GM19193 (cell line): ENCODE measurements around the gene UCN2.

Experiments used
- POLR2A ChIP-seq: IDR thresholded peaks from 4 replicates; pipeline ENCODE4 v1.6.1; 2011; ENCODE audit not compliant: insufficient read depth, insufficient read length; ENCODE audit errors: extremely low read depth

UCN2 gene

DNA sequence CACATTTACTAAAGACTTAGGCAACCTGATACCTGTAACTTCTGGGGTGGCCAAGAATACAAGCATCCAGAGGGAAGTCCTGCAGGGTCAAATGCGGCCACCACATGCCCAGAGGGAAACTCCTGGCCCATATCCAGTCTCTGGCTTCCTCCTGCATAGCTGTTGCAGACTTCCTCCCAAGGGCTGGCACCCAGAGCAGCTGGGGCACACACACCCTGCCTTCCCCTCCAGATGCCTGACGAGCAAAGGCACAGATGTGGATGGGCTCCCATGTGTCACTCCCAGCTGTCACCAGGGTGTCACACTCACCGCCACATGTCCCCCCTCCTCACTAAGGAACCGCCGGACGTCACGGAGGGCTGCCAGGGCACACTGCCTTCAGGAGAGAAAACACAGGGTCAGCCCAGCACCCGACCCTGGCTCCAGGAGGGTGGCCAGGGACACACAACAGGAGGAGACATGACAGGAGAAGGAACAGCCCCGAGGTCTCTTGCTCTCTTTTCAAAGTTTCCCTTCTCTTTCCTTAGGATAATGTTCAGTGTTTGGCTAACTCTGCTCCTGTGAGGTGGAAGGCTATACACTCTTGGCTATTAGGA lies 20.2 kb downstream of the UCN2 start:
- TF ChIP-seq POLR2A = no peak

GRCh38 chr3:48538451-48538850 lies 25.1 kb downstream of the UCN2 start:
- no peak for TF ChIP-seq POLR2A

DNA sequence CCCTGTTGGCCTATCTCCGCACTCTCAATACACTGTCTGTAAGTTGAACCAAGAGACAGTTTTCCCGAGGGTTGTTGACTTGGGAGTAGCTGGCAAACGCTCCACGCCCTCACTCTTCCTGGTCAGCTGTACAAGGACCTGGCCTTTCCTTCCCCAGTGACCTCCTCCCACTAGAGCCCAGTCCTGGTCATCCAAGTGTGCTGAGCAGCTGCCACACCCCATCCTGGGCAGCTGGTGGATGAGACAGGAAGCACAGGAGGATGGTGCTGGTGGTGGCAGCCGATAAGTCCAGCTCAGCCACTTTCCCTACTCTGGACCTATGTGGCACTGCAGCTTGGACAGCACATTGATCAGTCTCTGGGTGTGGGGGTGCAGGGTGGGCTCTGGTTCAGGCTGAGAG lies 26.8 kb downstream of the UCN2 start:
- no peak for TF ChIP-seq POLR2A

DNA sequence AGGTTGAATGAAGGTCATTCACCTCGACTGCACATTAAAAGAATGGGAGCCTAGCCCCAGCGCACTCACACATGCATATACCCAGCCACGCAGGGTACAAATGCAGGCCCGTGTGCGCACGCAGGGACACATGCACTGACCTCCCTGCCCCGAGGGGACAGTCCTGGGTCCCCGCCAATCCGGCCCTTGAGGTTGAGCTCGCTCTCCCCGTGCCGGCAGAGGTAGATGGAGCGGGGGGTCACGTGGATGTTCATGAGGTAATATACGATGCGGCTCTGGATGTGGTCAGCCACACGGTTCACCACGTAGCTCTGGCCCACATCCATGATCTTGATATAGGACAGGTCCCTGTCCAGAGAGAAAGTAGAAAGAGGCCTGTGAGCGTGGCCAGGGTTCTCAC lies 27.5 kb downstream of the UCN2 start:
- TF ChIP-seq POLR2A = no peak

GRCh38 chr3:48535578-48535977 lies 28.0 kb downstream of the UCN2 start:
- no peak for TF ChIP-seq POLR2A

GRCh38 chr3:48532977-48533337 lies 30.6 kb downstream of the UCN2 start:
- no peak for TF ChIP-seq POLR2A

DNA sequence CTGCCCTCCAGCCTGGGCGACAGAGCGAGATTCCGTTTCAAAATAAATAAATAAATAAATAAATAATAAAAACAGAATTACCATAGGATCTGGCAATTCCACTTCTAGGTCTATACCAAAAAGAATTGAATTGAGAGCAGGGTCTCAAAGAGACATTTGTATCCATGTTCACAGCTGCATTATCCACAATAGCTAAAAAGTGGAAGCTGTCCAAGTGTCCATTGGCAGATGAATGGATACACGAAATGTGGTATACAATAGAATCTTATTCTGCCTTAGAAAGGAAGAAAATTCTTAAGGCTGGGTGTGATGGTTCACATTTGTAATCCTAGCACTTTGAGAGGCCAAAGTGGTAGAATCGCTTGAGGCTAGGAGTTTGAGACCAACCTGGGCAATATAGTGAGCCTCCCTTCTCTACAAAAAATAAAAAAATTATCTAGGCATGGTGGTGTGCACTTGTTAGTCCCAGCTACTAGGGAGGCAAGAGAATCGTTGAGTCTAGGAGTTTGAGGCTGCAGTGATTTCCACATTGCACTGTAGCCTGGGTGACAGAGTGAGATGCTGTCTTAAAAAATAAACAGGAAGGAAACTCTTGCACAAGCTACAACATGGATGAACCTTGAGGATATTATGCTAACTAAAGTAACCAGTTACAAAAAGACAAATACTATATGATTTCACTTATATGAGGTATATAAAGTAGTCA lies 31.2 kb downstream of the UCN2 start:
- TF ChIP-seq POLR2A = no peak

GRCh38 chr3:48528754-48529153 lies 34.8 kb downstream of the UCN2 start:
- no peak for TF ChIP-seq POLR2A

DNA sequence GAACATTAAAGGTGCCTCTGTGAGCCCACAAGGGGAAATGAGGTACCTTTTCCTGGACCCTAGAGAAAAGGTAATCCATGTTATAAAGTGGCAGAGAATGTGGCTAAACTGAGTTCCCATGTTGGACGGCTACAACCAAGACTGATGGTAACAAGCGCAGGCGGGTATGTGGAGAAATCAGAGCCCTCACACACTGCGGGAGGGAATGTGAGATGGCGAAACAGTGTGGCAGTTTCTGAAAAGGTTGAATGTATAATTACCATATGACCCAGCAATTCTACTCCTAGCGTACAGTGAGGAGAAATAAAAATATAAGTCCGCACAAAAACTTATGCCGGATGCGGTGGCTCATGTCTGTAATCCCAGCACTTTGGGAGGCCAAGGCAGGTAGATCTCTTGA lies 35.5 kb downstream of the UCN2 start:
- TF ChIP-seq POLR2A = no peak

GRCh38 chr3:48524970-48525369 lies 38.6 kb downstream of the UCN2 start:
- TF ChIP-seq POLR2A = no peak

DNA sequence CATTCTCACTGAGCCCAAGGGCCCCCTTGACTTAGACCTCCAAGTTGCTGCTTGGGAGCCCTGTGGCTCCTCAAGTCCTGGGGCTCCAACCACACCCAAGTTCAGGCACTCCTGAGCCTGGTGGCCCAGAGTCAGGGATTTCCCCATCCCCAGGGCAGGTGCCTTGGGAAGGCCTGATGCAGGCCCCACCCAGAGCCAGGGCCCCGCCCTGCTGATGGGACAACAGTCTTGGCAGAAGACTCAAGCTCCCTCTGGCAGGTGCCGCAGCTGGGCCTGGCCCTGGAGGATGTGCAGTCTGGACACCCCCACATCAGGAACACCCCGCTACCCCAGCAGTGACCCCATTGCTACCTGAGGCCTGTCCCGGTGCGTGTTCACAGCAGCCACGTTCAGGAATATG lies 41.9 kb downstream of the UCN2 start:
- TF ChIP-seq POLR2A = no peak

DNA sequence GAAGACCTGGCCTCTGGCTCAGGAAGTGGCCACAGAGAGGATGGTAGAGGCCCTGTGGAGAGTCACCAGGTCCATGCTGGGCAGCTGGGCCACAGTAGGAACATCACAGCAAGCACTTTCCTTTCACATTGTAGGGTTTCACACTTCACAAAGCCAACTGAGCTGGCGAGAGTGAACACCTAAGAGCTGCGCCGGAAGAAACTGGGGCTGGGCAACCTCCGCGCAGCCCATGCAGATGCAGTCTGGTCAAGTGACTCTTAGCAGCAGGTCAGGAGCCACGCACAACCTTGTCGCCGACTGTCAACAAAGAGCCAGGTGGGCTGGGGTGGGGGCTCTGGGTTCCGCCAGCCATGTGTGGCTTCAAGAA lies 44.3 kb downstream of the UCN2 start:
- TF ChIP-seq POLR2A = no peak

- no peak for TF ChIP-seq POLR2A
These were observed 44.8 kb downstream of the UCN2 start for GRCh38 chr3:48518638-48519276.

- TF ChIP-seq POLR2A = no peak
These were observed 45.5 kb downstream of the UCN2 start for GRCh38 chr3:48518069-48518468.

DNA sequence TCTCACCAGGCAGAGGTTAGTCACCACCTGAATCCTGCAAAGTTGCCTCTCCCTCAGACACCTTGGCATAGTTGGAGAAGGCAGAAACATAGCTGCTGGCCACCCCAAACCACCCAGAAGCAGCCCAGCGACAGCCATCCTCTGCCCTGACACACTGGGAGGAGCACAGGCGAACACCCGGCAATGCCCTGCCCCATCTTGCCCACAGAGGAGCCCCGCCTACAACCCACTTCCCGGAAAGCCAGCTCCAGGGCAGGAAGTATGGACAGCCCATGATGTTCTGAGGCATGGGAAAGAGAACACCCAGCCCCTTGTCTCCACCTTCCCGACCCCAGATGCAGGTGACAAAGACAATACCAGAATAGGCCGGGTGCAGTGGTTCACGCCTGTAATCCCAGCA lies 47.0 kb downstream of the UCN2 start:
- TF ChIP-seq POLR2A = no peak

GRCh38 chr3:48514431-48515227 lies 49.0 kb downstream of the UCN2 start:
- no peak for TF ChIP-seq POLR2A
